Neural cell (in vitro differentiated cells): ENCODE data around the gene PARP15. TPM values are rescaled to one million over a fixed set of nuclear protein-coding genes. Genes with fewer than 3 reads are reported as not detected.

Experiments
- H2AFZ ChIP-seq: fragments of 200-600, 300-800 bp; sonication (generic), shearing (Covaris generic); 2 replicates; pipeline ENCODE4 v1.6.0; 2014; ENCODE audit warnings: low read depth, mild to moderate bottlenecking, antibody characterized with exemption, low read length, moderate library complexity
- H3F3A ChIP-seq: fragments of 200-600 bp; shearing (Covaris generic); 2 replicates; pipeline ENCODE4 v1.6.1; 2016; ENCODE audit warnings: mild to moderate bottlenecking, moderate library complexity, mixed read lengths, antibody characterized with exemption, low read length; ENCODE audit not compliant: insufficient read depth, poor library complexity, severe bottlenecking
- H3K27ac ChIP-seq: fragments of 200-600, 300-800 bp; sonication (generic), shearing (Covaris generic); 2 replicates; pipeline ENCODE4 v1.5.1; 2014; ENCODE audit warnings: mild to moderate bottlenecking, low read length, moderate library complexity
- H3K27me3 ChIP-seq: fragments of 300-800, 200-600 bp; sonication (generic), shearing (Covaris generic); 2 replicates; pipeline ENCODE4 v1.6.0; 2014; ENCODE audit warnings: mild to moderate bottlenecking, low read depth, low read length, moderate library complexity; ENCODE audit not compliant: insufficient read depth
- H3K36me3 ChIP-seq: fragments of 300-800, 200-600 bp; sonication (generic), shearing (Covaris generic); 2 replicates; pipeline ENCODE4 v1.5.1; 2014; ENCODE audit warnings: mild to moderate bottlenecking, antibody characterized with exemption, low read length, moderate library complexity; ENCODE audit not compliant: insufficient read depth
- H3K4me2 ChIP-seq: fragments of 300-800, 200-600 bp; sonication (generic), shearing (Covaris generic); 2 replicates; pipeline ENCODE4 v1.6.0; 2014; ENCODE audit warnings: mild to moderate bottlenecking, low read length
- H3K4me3 ChIP-seq: fragments of 300-800, 200-600 bp; sonication (generic), shearing (Covaris generic); 2 replicates; pipeline ENCODE4 v1.5.1; 2014; ENCODE audit warnings: mild to moderate bottlenecking, low read length, moderate library complexity
- H3K79me2 ChIP-seq: fragments of 200-600 bp; shearing (Covaris generic); replicated peaks from 2 replicates; pipeline ENCODE4 v1.6.0; 2014; ENCODE audit warnings: mild to moderate bottlenecking, low read length, moderate library complexity; ENCODE audit not compliant: insufficient read depth
- H3K9ac ChIP-seq: fragments of 300-800, 200-600 bp; sonication (generic), shearing (Covaris generic); 2 replicates; pipeline ENCODE4 v1.6.1; 2016; ENCODE audit warnings: mild to moderate bottlenecking, low read length, mixed read lengths
- H3K9me2 ChIP-seq: fragments of 200-600 bp; shearing (Covaris generic); 2 replicates; pipeline ENCODE4 v1.6.1; 2016; ENCODE audit warnings: mild to moderate bottlenecking, low read length, mixed read lengths; ENCODE audit not compliant: insufficient read depth
- H3K9me3 ChIP-seq: fragments of 200-600, 300-800 bp; sonication (generic), shearing (Covaris generic); 2 replicates; pipeline ENCODE4 v1.6.1; 2016; ENCODE audit warnings: mild to moderate bottlenecking, mixed run types, low read length, moderate library complexity, mixed read lengths
- H4K20me1 ChIP-seq: fragments of 200-600 bp; shearing (Covaris generic); 2 replicates; pipeline ENCODE4 v1.6.1; 2016; ENCODE audit warnings: mild to moderate bottlenecking, mixed run types; ENCODE audit not compliant: insufficient read depth
- EP300 ChIP-seq: fragments of 450-650 bp; conservative IDR thresholded peaks from 2 replicates; pipeline ENCODE4 v1.6.1; 2014; ENCODE audit warnings: antibody characterized with exemption, mild to moderate bottlenecking, moderate library complexity; ENCODE audit not compliant: poor library complexity, severe bottlenecking
- EZH2 ChIP-seq: fragments of 200-600, 300-800 bp; shearing (Covaris generic), sonication (generic); IDR thresholded peaks from 2 replicates; pipeline ENCODE4 v1.6.1; 2014; ENCODE audit warnings: antibody characterized with exemption, low read length, borderline replicate concordance, mild to moderate bottlenecking; ENCODE audit not compliant: insufficient read depth, poor library complexity, severe bottlenecking
- MXI1 ChIP-seq: fragments of 450-650 bp; conservative IDR thresholded peaks from 2 replicates; pipeline ENCODE4 v1.6.1; 2014; ENCODE audit warnings: antibody characterized with exemption, mild to moderate bottlenecking; ENCODE audit not compliant: poor library complexity, severe bottlenecking
- POLR2AphosphoS5 ChIP-seq: IDR thresholded peaks from 2 replicates; pipeline ENCODE4 v1.6.1; 2012
- RAD21 ChIP-seq: fragments of 450-650 bp; conservative IDR thresholded peaks from 2 replicates; pipeline ENCODE4 v1.6.1; 2014; ENCODE audit warnings: antibody characterized with exemption, mild to moderate bottlenecking, moderate library complexity
- SMC3 ChIP-seq: fragments of 450-650 bp; conservative IDR thresholded peaks from 2 replicates; pipeline ENCODE4 v1.6.1; 2014; ENCODE audit warnings: antibody characterized with exemption, mild to moderate bottlenecking, moderate library complexity; ENCODE audit not compliant: poor library complexity
- TAF1 ChIP-seq: IDR thresholded peaks from 2 replicates; pipeline ENCODE4 v1.6.1; 2012; ENCODE audit warnings: low read depth
- polyA plus RNA-seq: library from polyadenylated mRNA; depleted of rRNA; stranded (reverse); fragments of >200 nt; gene quantifications from 2 replicates; pipeline ENCODE4 v1.2.3, GENCODE V29; 2014
- TF ChIP-seq, protein P1 (sequence below): fragments of 450-650 bp; IDR thresholded peaks from 2 replicates; pipeline ENCODE4 v1.5.1; 2014; ENCODE audit warnings: antibody characterized with exemption, mild to moderate bottlenecking, moderate library complexity; ENCODE audit not compliant: poor library complexity, severe bottlenecking
- TF ChIP-seq, protein P2 (sequence below): IDR thresholded peaks from 2 replicates; pipeline ENCODE4 v1.6.1; 2012; ENCODE audit warnings: borderline replicate concordance

The PARP15 gene
- polyA plus RNA-seq, 1 donor from 2014 or later = not detected

DNA sequence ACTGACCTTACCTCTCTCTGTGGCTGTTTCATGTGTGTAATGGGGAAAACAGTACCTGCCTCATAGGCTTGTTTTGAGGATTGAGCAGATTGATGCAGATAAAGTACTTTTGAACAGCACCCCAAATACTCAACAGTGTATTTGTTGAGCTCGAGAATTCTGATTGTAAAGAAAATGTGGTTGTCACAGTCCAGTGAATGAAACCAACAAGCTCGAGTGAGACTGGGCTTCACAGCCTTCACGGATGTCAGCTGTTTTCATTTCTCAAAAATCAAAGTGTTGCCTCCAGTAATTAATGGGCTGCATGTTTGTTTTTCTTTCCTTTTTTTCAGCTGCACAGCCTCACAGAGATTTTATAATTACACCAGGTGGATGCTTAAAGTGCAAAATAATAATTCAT is 43.7 kb downstream of the PARP15 start:
- Histone ChIP-seq H3F3A (no peaks in the 10 kb centered on the region), H3K9ac (no peak overlapping the region), H3K4me2 (no peak overlapping the region), H3K9me2 (no peaks in the 10 kb centered on the region), H2AFZ (no peak overlapping the region), H3K36me3 (no peaks in the 10 kb centered on the region), H3K27ac (no peak overlapping the region), H3K9me3 (no peaks in the 10 kb centered on the region), H3K79me2 (no peaks in the 10 kb centered on the region), H4K20me1 (no peaks in the 10 kb centered on the region), H3K4me3 (no peak overlapping the region), H3K27me3 (no peaks in the 10 kb centered on the region)
- TF ChIP-seq SMC3 = no peak

DNA sequence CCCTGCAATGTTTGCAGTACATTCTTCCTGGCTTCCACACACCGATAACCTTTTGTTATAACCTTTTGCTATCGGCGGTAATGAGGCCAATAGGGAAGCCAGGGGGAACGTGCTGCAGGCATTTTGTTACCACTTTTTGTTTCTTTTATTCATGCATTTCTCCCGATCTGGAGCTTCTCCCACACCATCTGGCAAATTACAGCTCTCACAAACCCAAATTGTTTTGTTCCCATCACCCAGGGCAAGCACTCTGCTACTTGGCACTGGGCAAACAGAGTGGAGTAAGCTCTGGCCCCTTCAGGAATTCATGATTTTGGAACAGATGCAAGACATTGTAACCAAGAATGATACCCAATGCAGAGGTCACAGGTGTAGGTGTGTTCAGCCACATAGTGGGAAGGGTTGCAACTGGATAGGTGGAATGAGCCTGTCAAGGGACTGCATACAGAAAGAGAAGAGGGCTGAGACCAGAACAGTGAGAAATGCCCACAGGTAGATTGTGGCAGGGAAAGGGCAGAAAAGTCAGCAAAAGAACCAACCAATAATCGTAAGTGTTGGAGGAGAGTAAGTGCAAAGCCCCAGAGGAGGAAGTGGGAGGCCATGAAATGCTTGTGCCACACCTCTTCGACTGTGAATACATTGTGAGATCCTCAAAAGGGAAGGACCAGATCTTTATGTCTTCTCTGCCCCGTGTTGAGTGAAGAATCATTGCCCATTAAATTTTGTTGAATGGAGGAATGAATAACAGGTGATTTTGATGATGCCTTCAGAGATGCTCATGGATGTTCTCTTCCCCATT is 45.8 kb downstream of the PARP15 start:
- no peak overlapping the region for H3K9ac ChIP-seq
- H3K27ac ChIP-seq = no peak overlapping the region
- H3K36me3 ChIP-seq = no peaks in the 10 kb centered on the region
- no peaks in the 10 kb centered on the region for H3K9me2 ChIP-seq
- no peak overlapping the region for H3K4me3 ChIP-seq
- no peaks in the 10 kb centered on the region for H3K9me3 ChIP-seq
- H2AFZ ChIP-seq = no peak overlapping the region
- H3F3A ChIP-seq = no peaks in the 10 kb centered on the region
- no peak overlapping the region for H3K4me2 ChIP-seq
- H3K27me3 ChIP-seq = no peaks in the 10 kb centered on the region
- TF ChIP-seq MXI1 = no peak
- TF ChIP-seq, protein P1, sequence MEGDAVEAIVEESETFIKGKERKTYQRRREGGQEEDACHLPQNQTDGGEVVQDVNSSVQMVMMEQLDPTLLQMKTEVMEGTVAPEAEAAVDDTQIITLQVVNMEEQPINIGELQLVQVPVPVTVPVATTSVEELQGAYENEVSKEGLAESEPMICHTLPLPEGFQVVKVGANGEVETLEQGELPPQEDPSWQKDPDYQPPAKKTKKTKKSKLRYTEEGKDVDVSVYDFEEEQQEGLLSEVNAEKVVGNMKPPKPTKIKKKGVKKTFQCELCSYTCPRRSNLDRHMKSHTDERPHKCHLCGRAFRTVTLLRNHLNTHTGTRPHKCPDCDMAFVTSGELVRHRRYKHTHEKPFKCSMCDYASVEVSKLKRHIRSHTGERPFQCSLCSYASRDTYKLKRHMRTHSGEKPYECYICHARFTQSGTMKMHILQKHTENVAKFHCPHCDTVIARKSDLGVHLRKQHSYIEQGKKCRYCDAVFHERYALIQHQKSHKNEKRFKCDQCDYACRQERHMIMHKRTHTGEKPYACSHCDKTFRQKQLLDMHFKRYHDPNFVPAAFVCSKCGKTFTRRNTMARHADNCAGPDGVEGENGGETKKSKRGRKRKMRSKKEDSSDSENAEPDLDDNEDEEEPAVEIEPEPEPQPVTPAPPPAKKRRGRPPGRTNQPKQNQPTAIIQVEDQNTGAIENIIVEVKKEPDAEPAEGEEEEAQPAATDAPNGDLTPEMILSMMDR = no peak
- TF ChIP-seq, protein P2, sequence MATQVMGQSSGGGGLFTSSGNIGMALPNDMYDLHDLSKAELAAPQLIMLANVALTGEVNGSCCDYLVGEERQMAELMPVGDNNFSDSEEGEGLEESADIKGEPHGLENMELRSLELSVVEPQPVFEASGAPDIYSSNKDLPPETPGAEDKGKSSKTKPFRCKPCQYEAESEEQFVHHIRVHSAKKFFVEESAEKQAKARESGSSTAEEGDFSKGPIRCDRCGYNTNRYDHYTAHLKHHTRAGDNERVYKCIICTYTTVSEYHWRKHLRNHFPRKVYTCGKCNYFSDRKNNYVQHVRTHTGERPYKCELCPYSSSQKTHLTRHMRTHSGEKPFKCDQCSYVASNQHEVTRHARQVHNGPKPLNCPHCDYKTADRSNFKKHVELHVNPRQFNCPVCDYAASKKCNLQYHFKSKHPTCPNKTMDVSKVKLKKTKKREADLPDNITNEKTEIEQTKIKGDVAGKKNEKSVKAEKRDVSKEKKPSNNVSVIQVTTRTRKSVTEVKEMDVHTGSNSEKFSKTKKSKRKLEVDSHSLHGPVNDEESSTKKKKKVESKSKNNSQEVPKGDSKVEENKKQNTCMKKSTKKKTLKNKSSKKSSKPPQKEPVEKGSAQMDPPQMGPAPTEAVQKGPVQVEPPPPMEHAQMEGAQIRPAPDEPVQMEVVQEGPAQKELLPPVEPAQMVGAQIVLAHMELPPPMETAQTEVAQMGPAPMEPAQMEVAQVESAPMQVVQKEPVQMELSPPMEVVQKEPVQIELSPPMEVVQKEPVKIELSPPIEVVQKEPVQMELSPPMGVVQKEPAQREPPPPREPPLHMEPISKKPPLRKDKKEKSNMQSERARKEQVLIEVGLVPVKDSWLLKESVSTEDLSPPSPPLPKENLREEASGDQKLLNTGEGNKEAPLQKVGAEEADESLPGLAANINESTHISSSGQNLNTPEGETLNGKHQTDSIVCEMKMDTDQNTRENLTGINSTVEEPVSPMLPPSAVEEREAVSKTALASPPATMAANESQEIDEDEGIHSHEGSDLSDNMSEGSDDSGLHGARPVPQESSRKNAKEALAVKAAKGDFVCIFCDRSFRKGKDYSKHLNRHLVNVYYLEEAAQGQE = no peak
- TF ChIP-seq POLR2AphosphoS5 = no peak
- no peak for TF ChIP-seq SMC3
- TF ChIP-seq RAD21 = no peak
- TF ChIP-seq TAF1 = no peak
- no peak for TF ChIP-seq EZH2
- TF ChIP-seq EP300 = no peak
- no peaks in the 10 kb centered on the region for H4K20me1 ChIP-seq
- H3K79me2 ChIP-seq = no peaks in the 10 kb centered on the region
